GM21447 (cell line): ENCODE data around the gene SERPINB12.

Experiments used
- ATAC-seq: cut with Tn5 transposase; IDR thresholded peaks from one replicate; pipeline ENCODE4 v1.9.1; 2021; ENCODE audit not compliant: unreplicated experiment

SERPINB12 gene

GRCh38 chr18:63542069-63542468 is at the start of gene SERPINB12:
TSS of gene SERPINB12 (plus strand) at chr18:63542369. CDS start at chr18:63556160, 13,791 bp downstream.
- ATAC-seq: no peak

DNA sequence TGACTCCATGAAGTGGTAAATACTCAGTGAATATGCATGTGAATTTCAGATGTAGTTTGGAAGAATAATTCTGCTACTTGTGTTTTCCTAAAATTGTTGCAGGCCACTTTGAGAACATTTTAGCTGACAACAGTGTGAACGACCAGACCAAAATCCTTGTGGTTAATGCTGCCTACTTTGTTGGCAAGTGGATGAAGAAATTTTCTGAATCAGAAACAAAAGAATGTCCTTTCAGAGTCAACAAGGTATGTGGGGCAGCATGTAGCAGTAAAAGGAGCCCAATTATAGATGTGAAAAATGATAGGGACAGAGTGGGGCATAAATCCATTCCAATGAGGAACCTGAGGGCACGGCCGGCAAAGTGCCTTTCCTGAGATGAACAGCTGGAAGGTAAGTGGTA is 49.3 kb upstream of the SERPINB12 start:
- ATAC-seq: no peak

DNA sequence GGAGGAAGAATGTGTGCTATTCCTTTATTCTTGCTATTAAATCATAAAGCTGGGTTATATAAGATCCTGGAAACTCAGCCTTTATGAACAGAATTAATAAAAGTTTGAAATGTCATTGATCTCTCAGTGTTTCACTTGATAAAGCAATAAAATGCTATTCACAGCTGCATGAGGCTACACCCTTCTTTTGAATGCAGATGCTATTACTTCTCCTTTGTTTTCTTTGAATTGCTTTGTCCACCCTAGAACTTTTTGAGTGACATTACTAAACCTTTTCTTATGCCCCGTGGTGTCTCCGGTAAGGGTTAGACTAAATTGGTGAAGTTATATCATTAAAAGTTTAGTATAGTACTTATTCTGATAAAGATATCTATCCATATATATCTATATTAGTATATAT is 46.5 kb upstream of the SERPINB12 start:
- ATAC-seq: no peak

- ATAC-seq: no peak
Observed at GRCh38 chr18:63505566-63506335, 36.4 kb upstream of the SERPINB12 start.

DNA sequence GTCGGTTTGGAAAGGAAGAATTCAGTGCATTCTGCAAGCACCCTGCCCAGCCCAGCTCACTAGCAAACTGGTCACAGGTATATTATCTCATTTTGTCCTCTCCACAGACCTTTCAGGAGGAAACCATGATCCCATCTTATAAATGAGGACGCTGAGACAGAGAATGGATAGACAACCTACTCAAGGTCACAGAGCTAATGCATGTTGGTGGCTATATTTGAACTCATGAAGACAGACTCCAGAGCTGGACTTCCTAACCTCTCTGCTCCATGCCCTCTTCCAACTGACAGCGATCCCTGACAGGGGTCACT is 35.9 kb upstream of the SERPINB12 start:
- ATAC-seq: no peak

DNA sequence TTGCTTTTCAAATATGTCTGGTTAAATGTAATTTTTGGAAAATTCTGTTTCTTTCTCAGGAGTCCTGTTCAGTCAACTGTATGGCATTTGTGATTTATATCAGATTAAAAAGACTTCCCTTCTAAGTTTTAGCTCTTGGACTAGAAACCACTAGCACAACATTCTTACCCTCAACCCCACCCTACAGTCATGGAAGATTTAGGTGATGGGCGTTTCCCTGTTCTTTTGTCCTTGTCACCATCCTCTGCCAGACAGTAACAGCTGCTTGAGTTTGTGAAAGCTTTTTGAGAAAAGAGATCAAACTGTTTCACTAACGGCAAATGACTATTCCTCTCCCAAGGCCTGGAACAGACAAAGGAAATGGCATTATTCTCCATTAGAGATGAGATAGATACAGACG is 33.6 kb upstream of the SERPINB12 start:
- no peak for ATAC-seq

DNA sequence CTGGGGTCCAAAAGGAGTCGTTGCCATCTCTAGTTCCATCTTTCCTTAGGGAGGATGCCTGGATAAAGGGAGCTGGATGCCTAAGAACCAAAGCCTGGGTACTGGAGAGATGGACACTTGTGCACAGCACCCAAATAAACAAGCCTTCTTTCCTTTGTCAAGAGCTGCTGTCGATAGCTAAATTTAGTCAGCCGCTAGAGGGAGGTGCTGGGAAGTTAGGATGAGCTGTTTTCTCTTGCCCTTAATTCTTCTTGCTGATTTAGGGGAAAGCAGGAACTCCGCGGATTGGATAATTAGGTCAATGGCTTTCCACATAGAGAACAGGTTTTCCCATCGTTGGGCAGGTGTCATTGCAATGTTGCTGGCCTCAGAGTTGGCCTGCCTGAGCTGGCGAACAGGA is 30.9 kb upstream of the SERPINB12 start:
- ATAC-seq: no peak

- ATAC-seq: no peak
Observed at GRCh38 chr18:63514326-63514725, 27.8 kb upstream of the SERPINB12 start.

- ATAC-seq: no peak
Observed at GRCh38 chr18:63514888-63515678, 27.1 kb upstream of the SERPINB12 start.

DNA sequence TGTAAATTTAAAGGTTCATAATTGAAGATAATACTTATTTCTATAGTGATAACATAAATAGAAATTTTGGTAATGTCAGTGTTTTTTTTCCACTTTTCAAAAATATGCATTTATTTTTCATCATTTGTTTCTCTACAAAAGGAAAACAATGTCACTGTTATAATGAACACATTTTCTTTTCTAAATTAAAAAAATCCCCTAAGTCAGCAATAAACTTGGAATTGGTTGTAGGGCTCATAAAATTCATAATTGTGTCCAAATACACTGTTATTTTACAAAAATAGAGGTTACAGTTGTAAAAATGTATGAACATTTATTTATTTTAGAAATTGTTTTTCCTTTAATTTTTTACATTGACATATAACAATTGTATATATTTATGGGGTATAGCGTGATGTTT is 26.4 kb upstream of the SERPINB12 start:
- ATAC-seq: no peak

GRCh38 chr18:63518178-63519012 is 23.8 kb upstream of the SERPINB12 start:
- ATAC-seq: peak; percentile 94

GRCh38 chr18:63520053-63520685 is 22.0 kb upstream of the SERPINB12 start:
- ATAC-seq: no peak

- no peak for ATAC-seq
Observed at GRCh38 chr18:63523660-63524059, 18.5 kb upstream of the SERPINB12 start.

GRCh38 chr18:63527251-63527650 is 14.9 kb upstream of the SERPINB12 start:
- no peak for ATAC-seq

- no peak for ATAC-seq
Observed at GRCh38 chr18:63528863-63529492, 13.2 kb upstream of the SERPINB12 start.

GRCh38 chr18:63532471-63532870 is 9.7 kb upstream of the SERPINB12 start:
- ATAC-seq: no peak

- ATAC-seq: no peak
Observed at GRCh38 chr18:63534615-63535014, 7.6 kb upstream of the SERPINB12 start.

DNA sequence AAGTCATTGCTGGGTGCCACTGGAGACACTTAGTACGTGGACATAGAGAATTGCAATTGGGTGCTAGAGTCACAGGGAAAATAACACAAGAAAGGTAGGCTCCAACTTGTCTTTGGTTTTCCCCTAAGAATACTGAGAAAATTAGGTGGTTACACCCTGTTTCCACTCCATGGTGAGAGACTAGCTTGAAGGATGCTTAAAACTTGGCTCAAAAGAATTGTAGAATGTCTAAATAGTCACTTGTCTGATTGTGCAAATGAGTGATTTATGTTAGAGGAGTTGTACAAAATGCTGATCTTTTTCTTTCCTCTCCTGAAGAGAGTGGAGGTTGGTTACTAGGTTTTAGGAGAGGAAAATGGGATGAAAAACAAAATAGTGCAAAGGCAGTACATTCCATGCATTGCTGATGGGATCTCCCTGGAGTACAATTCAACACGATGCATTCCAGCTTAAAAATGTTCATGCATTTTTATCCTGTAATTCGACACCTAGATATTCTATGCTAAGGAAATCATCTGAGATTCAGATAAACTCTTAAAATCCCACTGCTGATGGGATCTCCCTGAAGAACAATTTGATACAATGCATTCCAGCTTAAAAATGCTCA is 2.2 kb upstream of the SERPINB12 start:
- no peak for ATAC-seq

- ATAC-seq: no peak
Observed at GRCh38 chr18:63544017-63544416, 1.8 kb downstream of the SERPINB12 start.

DNA sequence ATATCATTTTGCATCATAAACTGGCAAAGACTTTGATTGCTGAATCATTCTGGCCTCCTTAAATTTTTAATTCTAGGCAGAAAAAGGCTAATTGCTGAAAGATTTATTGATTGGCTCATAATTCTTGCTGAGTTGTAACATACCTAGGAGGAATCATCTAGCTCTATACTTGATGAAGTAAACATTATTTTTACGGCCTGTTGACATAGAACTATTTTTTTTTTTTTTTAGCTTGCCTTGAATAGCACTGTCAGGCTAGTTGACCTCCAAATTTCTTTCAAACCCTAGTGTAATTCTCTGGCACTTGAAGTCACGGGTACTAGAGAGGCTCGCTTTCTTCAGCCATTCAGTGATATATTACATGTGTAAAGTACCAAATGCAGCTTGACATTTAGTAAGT is 2.8 kb downstream of the SERPINB12 start:
- no peak for ATAC-seq
